Measurements from ENCODE around the gene DYNLT2. TPM values are rescaled to one million over a fixed set of nuclear protein-coding genes. Genes with fewer than 3 reads are reported as not detected.

DYNLT2 gene
- total RNA-seq, 1 donor from 2014 or later: 2.5 TPM

DNA sequence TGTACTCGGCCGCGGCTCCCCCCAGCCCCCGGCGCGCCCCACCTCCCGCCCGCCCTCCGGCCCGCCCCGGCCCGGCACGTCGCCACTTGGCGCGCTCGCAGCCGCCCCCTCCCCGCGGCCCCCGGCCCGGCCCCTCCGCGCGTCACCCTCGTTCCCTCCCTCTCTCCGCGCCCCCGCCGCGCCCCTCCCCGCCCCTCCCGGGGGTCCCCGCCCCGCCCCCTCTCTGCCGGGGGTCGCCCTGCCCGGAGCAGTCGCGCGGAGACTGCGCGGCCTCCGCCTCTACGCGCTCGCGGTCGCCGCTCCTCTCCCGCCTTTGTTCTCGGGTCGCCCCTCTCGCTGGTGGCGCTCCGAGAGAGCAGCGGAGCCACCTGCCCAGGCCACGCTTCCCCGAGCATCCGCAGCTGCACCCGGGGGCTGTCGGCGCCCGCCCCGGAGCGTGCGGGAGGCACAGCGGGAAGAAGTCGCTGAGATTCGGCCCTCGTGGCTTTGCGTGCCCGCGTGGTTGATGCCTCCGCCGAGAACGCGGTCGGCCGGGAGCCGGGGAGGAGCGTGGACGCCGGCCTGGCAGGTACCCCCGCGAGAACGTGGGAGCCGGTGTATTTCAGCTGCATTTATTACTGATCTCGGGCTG is 26.8 kb downstream of the DYNLT2 start, which contains the start of gene PHF10:
TSS of gene PHF10 (minus strand) at position 7 of the 631 bp plus-strand sequence. CDS start 569 bp downstream, outside the sequence.
- no peak for DNase-seq (ENCODE audit: low read depth)
- TF ChIP-seq CTCF (conservative IDR thresholded peaks at IDR 0.05; ENCODE audit: low read depth, low read length): no peak
- H3K4me3 ChIP-seq (ENCODE audit: low read depth, low read length): peak within 1 kb of the TSS; percentile 74

- DNase-seq (ENCODE audit: low read depth): no peak
- H3K4me3 ChIP-seq (ENCODE audit: low read depth, low read length): peak overlapping the region; percentile 34
- no peak for TF ChIP-seq CTCF (conservative IDR thresholded peaks at IDR 0.05; ENCODE audit: low read depth, low read length)
Observed at GRCh38 chr6:169723991-169724493, 27.3 kb downstream of the DYNLT2 start.

DNA sequence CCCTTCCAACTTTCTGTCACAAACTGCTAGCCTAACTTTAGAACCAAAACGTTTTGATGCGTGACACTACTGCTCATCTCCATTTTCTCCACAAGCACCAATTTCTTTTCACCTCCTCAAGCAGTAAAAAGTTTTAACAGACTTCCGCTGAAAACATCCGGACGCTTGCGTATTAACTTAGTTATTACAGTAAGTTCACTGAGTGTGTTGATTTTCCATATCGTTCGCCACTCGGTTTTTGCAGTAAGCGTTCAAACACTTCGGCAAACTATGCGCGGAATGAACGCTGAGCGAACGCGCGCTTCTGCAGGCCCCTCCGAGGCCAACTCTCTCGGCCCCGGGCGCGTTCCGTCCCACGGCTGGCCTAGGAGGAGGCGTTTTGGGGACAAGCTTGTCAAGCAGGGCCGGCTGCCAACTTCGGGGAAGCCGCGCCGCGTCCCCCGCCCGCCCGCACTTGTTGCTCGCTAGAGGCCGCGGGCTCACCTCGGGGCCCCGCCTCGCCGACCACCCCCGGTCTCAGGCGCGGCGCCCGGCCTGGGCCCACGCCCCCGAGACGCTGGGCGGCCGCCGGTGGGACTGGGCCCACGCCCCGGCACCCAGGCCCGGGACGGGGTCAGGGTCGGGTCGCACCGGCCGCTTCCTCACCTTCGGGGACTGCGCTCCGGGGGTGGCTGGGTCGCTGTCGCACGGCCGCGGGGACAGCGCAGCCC is 28.0 kb downstream of the DYNLT2 start:
- TF ChIP-seq CTCF (conservative IDR thresholded peaks at IDR 0.05; ENCODE audit: low read depth, low read length): no peak
- H3K4me3 ChIP-seq (ENCODE audit: low read depth, low read length): peak overlapping the region; percentile 74
- no peak for DNase-seq (ENCODE audit: low read depth)

DNA sequence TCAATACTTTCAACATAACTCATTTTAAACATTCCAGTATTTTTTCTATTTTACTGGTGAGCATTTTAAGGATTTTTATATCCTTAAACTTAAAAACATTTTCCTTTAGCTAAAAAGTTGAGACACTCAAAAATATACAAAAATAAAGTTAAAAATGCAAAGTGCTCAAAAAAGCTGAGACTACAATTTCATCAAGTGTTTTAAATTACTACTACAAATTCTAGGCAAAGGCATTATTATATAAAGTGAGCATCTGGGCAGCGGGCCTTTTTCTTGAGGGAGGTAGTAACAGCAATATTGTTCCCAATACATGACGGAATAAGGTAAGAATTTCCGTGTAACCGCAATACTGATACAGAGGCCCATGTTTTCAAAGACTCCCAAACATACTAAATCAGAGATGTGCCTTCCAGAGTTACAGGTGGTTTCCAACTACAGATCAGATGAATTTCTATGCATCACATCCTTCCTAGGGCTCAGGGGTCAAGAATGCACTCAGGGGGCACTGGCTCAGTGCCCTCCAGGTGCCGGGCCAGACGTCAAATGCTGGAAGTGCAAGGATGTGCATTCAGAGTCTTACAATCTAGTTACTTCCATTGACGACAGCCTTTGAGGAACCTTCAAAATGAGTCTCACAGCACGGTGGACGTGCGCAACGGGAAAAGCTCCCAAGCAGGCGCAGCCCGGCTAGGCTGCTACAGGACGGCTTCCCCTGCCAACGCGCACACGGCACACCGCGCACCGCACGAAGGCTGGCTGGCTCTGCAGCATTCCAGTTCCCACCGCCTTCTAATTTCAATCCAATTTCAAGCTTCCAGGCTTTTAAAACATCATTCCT is 28.8 kb downstream of the DYNLT2 start:
- TF ChIP-seq CTCF (conservative IDR thresholded peaks at IDR 0.05; ENCODE audit: low read depth, low read length): no peak
- DNase-seq (ENCODE audit: low read depth): no peak
- H3K4me3 ChIP-seq (ENCODE audit: low read depth, low read length): peak overlapping the region; percentile 74

DNA sequence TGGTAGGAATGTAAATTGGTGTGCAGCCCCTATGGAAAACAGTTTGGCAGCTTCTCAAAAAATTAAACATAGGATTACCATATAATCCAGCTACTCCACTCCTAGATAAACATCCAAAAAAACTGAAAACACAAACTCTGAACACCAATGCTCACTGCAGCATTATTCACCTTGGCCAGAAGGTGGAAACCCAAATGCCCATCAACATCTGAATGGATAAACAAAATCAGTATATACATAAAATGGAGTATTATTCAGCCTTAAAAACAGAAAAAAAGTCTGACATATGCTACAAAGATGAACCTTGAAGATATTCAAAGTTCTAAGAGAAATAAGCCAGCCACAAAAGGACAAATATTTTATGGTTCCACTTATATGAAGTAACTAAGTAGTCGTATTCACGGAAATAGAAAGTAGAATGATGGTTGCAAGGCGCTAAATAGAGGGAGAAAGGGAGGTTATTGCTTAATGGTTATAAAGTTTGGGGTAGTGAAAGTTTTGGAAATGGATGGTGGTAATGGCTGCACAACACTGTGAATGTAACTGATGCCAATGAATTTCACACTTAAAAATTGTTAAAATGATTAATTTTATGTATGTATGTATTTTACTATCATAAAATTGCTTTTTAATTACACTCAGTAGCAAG is 31.0 kb downstream of the DYNLT2 start:
- no peak for DNase-seq (ENCODE audit: low read depth)
- no peak overlapping the region for H3K4me3 ChIP-seq (ENCODE audit: low read depth, low read length)
- TF ChIP-seq CTCF (conservative IDR thresholded peaks at IDR 0.05; ENCODE audit: low read depth, low read length): peak; percentile 33

GRCh38 chr6:169719117-169719516 is 32.3 kb downstream of the DYNLT2 start:
- H3K4me3 ChIP-seq (ENCODE audit: low read depth, low read length): no peak overlapping the region
- DNase-seq (ENCODE audit: low read depth): no peak
- TF ChIP-seq CTCF (conservative IDR thresholded peaks at IDR 0.05; ENCODE audit: low read depth, low read length): no peak

All from epithelial cell of proximal tubule (primary cell).